Chondrocyte (in vitro differentiated cells): ENCODE data around the gene QRFP. TPM values are rescaled to one million over a fixed set of nuclear protein-coding genes. Genes with fewer than 3 reads are reported as not detected.

ENCODE experiments used
- DNase-seq: peaks from one replicate; pipeline ENCODE4 v3.0.0; 2021; ENCODE audit warnings: mixed read lengths, low spot score
- H3K27ac Mint-ChIP-seq: one replicate; pipeline ENCODE4 v1.8.0; 2021; ENCODE audit warnings: mild to moderate bottlenecking, moderate library complexity, mixed read lengths; ENCODE audit not compliant: unreplicated experiment
- H3K27me3 Mint-ChIP-seq: 2 replicates; pipeline ENCODE4 v1.8.0; 2021; ENCODE audit warnings: low read depth, mixed read lengths
- H3K36me3 Mint-ChIP-seq: 2 replicates; pipeline ENCODE4 v1.8.0; 2021; ENCODE audit warnings: low read depth, mixed read lengths
- H3K4me1 Mint-ChIP-seq: 2 replicates; pipeline ENCODE4 v1.8.0; 2021; ENCODE audit warnings: low read depth, mild to moderate bottlenecking, mixed read lengths
- H3K4me3 Mint-ChIP-seq: one replicate; pipeline ENCODE4 v1.8.0; 2021; ENCODE audit warnings: mild to moderate bottlenecking, moderate library complexity, mixed read lengths; ENCODE audit not compliant: unreplicated experiment
- H3K9me3 Mint-ChIP-seq: 2 replicates; pipeline ENCODE4 v1.8.0; 2021; ENCODE audit warnings: low read depth, mixed read lengths
- total RNA-seq: library from RNA; stranded (reverse); gene quantifications from 3 replicates; pipeline ENCODE4 v1.2.1, GENCODE V29; 2021
- TF ChIP-seq, protein P1 (sequence below): fragments of 200-600 bp; sonication (generic); IDR thresholded peaks from 2 replicates; pipeline ENCODE4 v1.5.0; 2021; ENCODE audit warnings: antibody characterized with exemption, mild to moderate bottlenecking, moderate library complexity

The QRFP gene
- total RNA-seq, 1 donor from 2014 or later = not detected

DNA sequence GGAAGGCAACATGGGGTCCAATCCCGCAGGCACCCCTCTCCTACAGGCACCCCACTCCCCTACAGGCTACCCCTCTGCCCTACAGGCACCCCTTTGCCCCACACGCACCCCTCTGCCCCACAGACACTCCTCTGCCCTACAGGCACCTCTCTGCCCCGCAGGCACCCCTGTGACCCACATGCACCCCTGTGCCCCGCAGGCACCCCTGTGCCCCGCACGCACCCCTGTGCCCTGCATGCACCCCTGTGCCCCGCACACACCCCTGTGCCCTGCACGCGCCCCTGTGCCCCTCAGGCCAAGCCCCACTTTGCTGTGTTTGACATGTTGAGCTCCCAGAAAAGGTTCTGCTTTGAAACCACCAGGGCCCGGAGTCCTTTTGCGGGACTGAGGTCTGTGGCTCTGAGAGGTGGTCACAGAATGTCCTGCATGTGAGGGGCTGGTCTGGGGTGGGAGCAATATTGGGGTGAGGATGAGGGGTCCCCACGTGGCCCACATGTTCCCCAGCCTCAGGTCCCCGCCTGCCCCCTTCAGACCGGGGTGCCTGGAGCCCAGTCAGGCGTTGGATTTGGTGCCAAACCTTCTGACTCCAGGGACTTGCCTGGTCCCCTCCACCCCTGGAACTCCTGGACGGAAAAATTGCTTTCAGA, 616 bp upstream of the QRFP start:
- Mint-ChIP-seq H3K4me1 (no peaks in the 10 kb centered on the region), H3K4me3 (no peak overlapping the region), H3K36me3 (peaks cover 8% of the 10 kb centered on the region), H3K27me3 (no peaks in the 10 kb centered on the region), H3K9me3 (no peaks in the 10 kb centered on the region), H3K27ac (no peak overlapping the region)
- TF ChIP-seq, protein P1, sequence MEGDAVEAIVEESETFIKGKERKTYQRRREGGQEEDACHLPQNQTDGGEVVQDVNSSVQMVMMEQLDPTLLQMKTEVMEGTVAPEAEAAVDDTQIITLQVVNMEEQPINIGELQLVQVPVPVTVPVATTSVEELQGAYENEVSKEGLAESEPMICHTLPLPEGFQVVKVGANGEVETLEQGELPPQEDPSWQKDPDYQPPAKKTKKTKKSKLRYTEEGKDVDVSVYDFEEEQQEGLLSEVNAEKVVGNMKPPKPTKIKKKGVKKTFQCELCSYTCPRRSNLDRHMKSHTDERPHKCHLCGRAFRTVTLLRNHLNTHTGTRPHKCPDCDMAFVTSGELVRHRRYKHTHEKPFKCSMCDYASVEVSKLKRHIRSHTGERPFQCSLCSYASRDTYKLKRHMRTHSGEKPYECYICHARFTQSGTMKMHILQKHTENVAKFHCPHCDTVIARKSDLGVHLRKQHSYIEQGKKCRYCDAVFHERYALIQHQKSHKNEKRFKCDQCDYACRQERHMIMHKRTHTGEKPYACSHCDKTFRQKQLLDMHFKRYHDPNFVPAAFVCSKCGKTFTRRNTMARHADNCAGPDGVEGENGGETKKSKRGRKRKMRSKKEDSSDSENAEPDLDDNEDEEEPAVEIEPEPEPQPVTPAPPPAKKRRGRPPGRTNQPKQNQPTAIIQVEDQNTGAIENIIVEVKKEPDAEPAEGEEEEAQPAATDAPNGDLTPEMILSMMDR = no peak
- DNase-seq = no peak

DNA sequence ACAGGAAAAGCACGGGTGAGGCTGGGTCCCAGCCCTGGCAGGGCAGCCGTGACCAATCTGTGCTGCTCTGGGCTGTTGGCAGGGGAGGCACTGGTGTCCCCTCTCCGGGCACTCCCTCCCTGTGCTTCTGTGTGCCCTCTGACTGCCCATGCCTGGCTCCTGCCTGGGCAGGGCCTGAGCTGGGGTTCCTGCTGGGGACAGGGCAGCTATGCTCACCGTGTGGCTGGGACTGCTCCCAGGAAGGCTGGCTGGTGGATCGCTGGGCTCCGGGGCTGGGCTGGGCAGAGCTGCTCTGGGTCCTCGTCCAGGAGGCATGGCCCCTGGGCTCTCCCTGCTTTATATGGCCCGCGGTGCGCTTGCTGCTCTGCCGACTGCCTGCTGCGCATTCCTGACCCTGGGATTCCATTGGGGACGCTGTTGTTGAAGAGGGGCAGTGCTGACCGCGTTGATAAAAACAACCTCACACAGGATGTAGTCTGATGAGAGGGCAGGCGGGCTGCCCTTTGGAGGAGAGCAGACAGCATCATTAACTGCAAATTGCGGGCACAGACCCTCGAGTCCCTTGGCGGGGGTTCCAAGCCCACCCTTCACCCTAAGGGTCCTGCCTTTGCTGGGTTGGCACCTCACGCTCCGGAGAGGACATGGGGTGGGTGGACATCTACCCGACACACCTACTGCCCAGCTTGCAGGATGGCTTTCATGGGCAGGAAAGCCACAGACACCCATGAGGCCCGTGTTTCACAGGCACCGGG, 955 bp downstream of the QRFP start:
- H3K4me1 Mint-ChIP-seq = no peaks in the 10 kb centered on the region
- peaks cover 10% of the 10 kb centered on the region for H3K36me3 Mint-ChIP-seq
- H3K9me3 Mint-ChIP-seq = no peaks in the 10 kb centered on the region
- no peak overlapping the region for H3K4me3 Mint-ChIP-seq
- TF ChIP-seq, protein P1 = no peak
- no peak overlapping the region for H3K27ac Mint-ChIP-seq
- peak; percentile 74 for DNase-seq
- no peaks in the 10 kb centered on the region for H3K27me3 Mint-ChIP-seq

DNA sequence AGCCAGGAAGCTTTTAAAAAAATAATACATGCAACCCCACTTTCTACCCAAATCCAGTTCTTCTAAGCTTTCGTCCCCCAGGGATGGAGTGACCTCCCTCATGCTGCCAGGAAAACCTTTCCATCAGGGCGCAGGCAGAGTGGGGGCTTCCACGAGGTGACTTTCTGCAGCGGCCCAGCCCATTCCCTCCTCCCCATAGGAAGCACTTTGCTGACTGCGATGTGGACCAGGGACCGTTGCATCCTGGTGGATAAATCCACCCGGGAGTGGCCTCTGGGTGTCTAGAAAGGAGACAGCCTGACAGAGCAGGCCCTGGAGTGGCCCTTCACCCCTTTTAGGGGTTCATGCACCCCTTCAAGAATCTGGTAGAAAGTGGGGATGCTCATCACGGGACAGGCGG, 1.6 kb downstream of the QRFP start:
- Mint-ChIP-seq H3K27ac (no peak overlapping the region), H3K4me1 (no peaks in the 10 kb centered on the region), H3K4me3 (no peak overlapping the region), H3K9me3 (no peaks in the 10 kb centered on the region), H3K27me3 (no peaks in the 10 kb centered on the region), H3K36me3 (peaks cover 10% of the 10 kb centered on the region)
- no peak for DNase-seq
- TF ChIP-seq, protein P1 = no peak

DNA sequence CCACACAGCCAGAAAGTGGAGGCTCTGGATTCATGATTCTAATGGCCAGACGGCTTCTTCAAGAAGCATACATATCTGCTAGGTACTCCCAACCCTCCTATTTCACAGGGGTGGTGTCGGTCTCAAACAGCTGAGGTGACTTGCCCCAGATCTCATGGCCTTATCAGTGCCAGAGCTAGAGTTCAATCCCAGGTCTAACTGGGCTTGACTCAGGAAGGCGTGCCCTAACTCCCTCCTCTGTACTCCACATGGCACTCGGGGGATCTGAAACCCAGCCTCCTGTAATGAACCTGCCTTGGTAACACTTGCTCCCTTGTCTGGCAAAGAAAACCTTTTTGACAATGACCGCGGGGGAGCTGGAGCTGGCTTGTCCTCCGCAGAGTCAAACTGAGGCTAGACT, 2.1 kb downstream of the QRFP start:
- H3K27me3 Mint-ChIP-seq = no peaks in the 10 kb centered on the region
- H3K9me3 Mint-ChIP-seq = no peaks in the 10 kb centered on the region
- H3K27ac Mint-ChIP-seq = no peak overlapping the region
- DNase-seq = no peak
- no peaks in the 10 kb centered on the region for H3K4me1 Mint-ChIP-seq
- no peak overlapping the region for H3K4me3 Mint-ChIP-seq
- TF ChIP-seq, protein P1 = no peak
- H3K36me3 Mint-ChIP-seq = peaks cover 10% of the 10 kb centered on the region

DNA sequence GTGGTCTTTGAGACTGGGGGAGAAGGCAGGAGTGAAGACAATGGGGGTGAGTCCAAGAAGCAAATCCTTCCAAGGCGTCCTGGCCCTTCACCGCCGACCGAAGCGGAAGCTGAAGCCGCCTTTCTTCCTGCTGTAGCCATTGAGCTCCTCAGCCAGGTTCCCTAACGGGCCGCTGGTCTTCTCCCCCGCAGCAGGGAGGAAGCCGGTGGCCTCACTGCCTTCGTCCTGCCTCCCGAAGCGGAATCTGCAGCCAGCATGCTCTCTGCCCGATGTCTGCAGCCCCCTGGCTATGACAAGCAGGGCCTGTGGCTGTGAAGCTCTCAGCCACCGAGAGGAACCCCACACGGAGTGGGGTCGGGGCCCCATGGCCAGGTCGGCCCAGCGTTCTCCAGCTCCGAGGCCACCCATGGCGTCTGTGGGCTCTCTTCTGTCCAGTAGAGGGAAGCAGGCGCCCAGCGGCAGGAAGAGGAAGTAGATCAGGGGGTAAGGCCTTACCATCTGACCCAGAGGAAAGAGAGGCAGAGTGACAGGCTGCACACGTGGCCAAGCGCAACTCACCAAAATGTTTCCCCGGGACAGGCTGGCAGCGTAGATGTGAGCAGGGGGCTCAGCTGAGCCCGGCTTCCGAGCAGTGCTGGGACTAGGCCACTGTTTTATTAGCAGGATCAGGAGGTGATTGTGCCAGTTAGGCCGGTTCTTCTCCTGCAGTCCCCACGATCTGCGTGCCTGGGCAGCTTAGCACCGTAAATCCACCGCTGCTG, 3.1 kb downstream of the QRFP start:
- no peaks in the 10 kb centered on the region for H3K9me3 Mint-ChIP-seq
- no peaks in the 10 kb centered on the region for H3K4me1 Mint-ChIP-seq
- no peaks in the 10 kb centered on the region for H3K27me3 Mint-ChIP-seq
- peaks cover 12% of the 10 kb centered on the region for H3K36me3 Mint-ChIP-seq
- DNase-seq = peak; percentile 74
- no peak overlapping the region for H3K27ac Mint-ChIP-seq
- no peak overlapping the region for H3K4me3 Mint-ChIP-seq
- TF ChIP-seq, protein P1 = peak; percentile 63
